GM12891 (cell line): ENCODE results near the gene SMIM41.

ENCODE experiments used
- PAX5 ChIP-seq: IDR thresholded peaks from 2 replicates; pipeline ENCODE4 v1.6.1; 2011; ENCODE audit warnings: low read length, moderate library complexity, mild to moderate bottlenecking; ENCODE audit not compliant: insufficient read depth, severe bottlenecking
- POLR2A ChIP-seq: IDR thresholded peaks from 2 replicates; pipeline ENCODE4 v1.6.1; 2011; ENCODE audit warnings: low read depth, low read length, control low read depth
- POLR2AphosphoS5 ChIP-seq: IDR thresholded peaks from 2 replicates; pipeline ENCODE4 v1.6.1; 2011; ENCODE audit warnings: low read depth, low read length, control low read depth
- TAF1 ChIP-seq: IDR thresholded peaks from 2 replicates; pipeline ENCODE4 v1.6.1; 2011; ENCODE audit warnings: low read depth, low read length, control low read depth

DNA sequence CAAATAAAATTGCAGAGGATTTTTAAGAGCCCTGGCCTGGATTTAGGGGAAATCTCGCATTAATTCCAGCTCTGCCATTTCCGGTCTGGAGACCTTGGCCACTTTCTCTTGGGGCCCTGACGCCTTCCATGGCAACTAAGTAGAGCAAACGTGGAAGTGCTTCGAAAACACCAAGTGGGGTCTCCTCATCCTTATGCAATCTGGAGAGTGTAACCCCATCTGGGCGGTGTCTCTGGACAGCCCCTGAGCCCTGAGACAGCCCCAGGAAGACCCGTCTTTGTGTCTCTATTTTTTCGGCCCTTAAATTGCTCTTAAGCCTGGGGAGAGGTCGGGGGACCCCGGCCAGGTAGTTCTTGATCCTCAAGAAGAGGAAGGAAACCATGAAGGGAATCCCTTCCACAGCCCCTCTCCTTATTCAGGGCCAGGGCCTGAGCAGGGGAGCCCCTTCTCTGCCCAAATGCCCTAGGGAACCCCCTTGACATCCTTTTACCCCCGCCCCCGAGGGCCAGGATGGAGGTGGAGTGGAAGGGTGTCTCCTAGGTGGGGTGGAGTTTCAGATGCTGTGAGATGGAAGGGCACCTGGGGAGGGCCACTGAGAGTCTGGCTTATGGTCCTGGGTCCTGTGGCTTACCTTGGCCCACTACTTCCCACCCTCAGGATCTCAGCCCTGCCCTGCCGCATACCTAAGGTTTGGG, 45.9 kb upstream of the SMIM41 start:
- TF ChIP-seq POLR2A (no peak), TAF1 (no peak), PAX5 (no peak), POLR2AphosphoS5 (no peak)
